ENCODE results near the gene TNNT3. TPM values are rescaled to one million over a fixed set of nuclear protein-coding genes. Genes with fewer than 3 reads are reported as not detected.

Gene TNNT3
- total RNA-seq, 4 donors from 2014 or later, result 1.2 to 6.6 (median 4.1) TPM

DNA sequence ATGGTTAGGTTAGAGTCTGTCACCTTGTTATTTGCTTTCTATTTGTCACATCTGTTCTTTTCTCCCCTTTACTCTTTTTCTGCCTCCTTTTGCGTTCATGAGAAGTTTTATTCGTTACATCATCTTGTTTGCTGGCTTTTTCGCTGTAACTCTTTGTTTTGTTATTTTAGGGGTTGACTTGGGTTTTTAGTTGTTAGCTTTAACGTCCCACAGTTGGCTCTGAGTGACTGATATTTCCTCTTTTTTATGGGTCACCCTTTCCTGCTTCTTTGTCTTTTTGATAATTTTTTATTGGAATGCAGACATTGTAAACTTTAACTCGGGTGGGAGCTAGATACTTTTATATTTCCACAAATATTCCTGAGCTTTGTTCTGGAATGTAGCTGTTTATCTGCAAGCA, 13.3 kb upstream of the TNNT3 start:
- intact Hi-C loops (cut with DNase I; ENCODE audit: low total_unique reads), result no loop called here

DNA sequence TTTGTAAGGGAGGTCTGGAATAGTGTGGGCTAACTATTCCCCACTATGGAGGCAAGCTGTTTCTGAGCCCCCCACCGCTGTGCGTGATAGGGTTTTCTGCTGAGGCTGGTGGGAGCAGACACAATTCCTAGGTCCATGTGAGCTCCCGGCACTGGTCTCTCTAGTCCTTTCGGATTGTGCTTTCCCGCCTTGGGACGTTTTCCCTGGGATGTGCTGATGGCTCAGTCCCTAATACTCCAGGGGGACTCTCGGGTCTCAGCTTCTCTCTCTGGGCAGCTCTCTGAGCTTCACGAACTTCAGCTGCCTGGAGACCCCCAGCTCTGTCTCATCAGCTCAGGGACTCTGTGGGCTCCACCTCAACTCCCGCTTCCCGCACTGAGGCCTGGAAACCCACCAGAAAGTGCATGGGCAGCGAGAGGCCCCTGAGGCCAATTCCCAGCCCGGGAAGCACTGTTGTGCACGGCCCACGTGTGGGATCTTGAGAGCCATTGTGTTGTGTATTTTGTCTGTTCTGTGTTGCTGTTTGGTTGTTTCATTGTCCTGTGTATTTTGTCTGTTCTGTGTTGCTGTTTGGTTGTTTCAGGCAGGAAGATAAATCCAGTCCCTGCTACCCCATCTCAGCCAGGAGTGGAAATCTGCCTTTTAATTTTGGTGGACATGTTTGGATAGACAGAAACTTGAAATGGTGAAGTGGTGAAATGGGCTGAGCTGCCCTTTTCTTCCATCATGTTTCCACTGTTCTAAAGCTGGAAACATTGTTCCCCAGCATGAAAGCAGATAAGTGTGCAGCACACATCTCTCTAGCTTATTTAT, 12.7 kb upstream of the TNNT3 start:
- intact Hi-C loops (cut with DNase I; ENCODE audit: low total_unique reads), result no loop called here
- no peak for TF ChIP-seq POLR2A (IDR thresholded peaks at IDR 0.05)
- TF ChIP-seq, protein P1, sequence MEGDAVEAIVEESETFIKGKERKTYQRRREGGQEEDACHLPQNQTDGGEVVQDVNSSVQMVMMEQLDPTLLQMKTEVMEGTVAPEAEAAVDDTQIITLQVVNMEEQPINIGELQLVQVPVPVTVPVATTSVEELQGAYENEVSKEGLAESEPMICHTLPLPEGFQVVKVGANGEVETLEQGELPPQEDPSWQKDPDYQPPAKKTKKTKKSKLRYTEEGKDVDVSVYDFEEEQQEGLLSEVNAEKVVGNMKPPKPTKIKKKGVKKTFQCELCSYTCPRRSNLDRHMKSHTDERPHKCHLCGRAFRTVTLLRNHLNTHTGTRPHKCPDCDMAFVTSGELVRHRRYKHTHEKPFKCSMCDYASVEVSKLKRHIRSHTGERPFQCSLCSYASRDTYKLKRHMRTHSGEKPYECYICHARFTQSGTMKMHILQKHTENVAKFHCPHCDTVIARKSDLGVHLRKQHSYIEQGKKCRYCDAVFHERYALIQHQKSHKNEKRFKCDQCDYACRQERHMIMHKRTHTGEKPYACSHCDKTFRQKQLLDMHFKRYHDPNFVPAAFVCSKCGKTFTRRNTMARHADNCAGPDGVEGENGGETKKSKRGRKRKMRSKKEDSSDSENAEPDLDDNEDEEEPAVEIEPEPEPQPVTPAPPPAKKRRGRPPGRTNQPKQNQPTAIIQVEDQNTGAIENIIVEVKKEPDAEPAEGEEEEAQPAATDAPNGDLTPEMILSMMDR (IDR thresholded peaks at IDR 0.05), result no peak
- WGBS, 2 donors, result 63 to 80% methylated on average over 14 of the region's 14 CpGs
- DNase-seq (ENCODE audit: low spot score in 2 of 2), result no peak
- H3K4me3 ChIP-seq (ENCODE audit: low read depth, poor library complexity, severe bottlenecking), result no peak overlapping the region

More for the DNA sequence above, 13.3 kb upstream of the TNNT3 start:
- no peak overlapping the region for H3K4me3 ChIP-seq (ENCODE audit: low read depth, poor library complexity, severe bottlenecking)
- DNase-seq (ENCODE audit: low spot score in 2 of 2), result no peak
- TF ChIP-seq POLR2A (IDR thresholded peaks at IDR 0.05), result no peak
- TF ChIP-seq, protein P1 (IDR thresholded peaks at IDR 0.05), result no peak
- WGBS, 2 donors, result 51 to 52% methylated on average over 5 of the region's 5 CpGs

DNA sequence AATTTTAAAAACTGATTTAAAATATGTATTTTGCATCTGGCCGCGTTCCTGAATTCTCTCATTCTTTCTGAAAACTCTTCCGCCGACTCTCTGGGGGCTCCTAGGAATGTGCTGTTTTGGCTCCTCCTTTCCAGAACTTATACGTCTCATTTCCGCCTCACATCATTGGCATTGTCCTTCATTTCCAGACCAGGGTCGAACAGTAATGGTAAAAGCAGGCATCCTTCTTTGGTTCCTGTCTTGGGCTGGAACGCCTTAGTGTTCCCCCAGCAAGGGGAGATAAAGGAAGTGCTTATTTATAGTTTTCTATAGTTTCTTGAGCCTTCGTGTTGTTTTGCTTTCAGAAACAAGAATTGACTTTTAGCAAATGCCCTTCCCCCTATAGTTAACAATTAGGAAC, 10.9 kb upstream of the TNNT3 start:
- no peak for TF ChIP-seq POLR2A (IDR thresholded peaks at IDR 0.05)
- TF ChIP-seq, protein P1 (IDR thresholded peaks at IDR 0.05), result no peak
- H3K4me3 ChIP-seq (ENCODE audit: low read depth, poor library complexity, severe bottlenecking), result no peak overlapping the region
- intact Hi-C loops (cut with DNase I; ENCODE audit: low total_unique reads), result no loop called here
- 44 to 49% methylated on average over 9 of the region's 9 CpGs for WGBS, 2 donors
- no peak for DNase-seq (ENCODE audit: low spot score in 2 of 2)

DNA sequence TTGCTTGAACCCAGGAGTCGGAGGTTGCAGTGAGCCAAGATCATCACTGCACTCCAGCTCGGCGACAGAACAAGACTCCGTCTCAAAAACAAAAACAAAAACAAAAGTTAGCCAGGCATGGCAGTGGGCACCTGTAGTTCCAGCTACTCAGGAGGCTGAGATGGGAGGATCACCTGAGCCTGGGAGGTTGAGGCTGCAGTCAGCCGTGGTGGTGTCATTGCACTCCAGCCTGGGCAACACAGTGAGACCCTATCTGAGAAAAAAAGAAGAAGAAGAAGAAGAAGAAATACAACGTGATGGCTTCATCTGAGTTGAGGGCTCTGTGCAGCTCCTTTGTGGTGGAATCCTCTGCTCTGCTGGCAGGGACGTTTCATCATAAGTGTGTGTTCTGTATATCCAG, 10.0 kb upstream of the TNNT3 start:
- intact Hi-C loops (cut with DNase I; ENCODE audit: low total_unique reads), result no loop called here
- DNase-seq (ENCODE audit: low spot score in 2 of 2), result no peak
- H3K4me3 ChIP-seq (ENCODE audit: low read depth, poor library complexity, severe bottlenecking), result no peak overlapping the region
- TF ChIP-seq, protein P1 (IDR thresholded peaks at IDR 0.05), result no peak
- TF ChIP-seq POLR2A (IDR thresholded peaks at IDR 0.05), result no peak
- WGBS, 2 donors, result 89 to 91% methylated on average over 7 of the region's 7 CpGs

DNA sequence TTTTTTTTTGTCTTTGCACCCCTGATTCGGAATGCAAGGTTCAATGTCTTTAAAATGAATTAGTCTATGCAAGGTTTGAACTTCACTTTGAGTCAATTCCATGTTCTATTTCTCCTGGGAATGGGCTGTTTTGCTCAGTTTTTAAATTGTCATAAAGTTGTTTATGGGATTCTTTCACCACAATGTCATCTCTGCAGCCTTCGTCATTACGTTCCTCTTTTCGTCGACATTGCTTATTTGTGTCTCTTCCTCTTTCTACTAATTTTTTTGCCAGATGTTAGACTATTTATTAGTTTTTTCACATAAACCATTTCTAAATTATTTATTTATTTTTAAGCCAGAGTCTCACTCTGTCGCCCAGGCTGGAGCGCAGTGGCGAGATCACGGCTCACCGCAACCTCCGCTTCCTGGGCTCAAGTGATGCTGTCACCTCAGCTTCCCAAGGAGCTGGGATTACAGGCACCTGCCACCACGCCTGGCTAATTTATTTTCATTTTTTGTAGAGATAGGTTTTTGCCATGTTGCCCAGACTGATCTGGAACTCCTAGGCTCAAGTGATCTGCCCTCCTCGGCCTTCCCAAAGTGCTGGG, 7.1 kb upstream of the TNNT3 start:
- WGBS, 2 donors, result 80% methylated on average over 13 of the region's 13 CpGs
- no peak overlapping the region for H3K4me3 ChIP-seq (ENCODE audit: low read depth, poor library complexity, severe bottlenecking)
- TF ChIP-seq, protein P1 (IDR thresholded peaks at IDR 0.05), result no peak
- TF ChIP-seq POLR2A (IDR thresholded peaks at IDR 0.05), result no peak
- intact Hi-C loops (cut with DNase I; ENCODE audit: low total_unique reads), result no loop called here
- DNase-seq (ENCODE audit: low spot score in 2 of 2), result no peak
